ENCODE data around the gene ANKRD44. TPM values are rescaled to one million over a fixed set of nuclear protein-coding genes. Genes with fewer than 3 reads are reported as not detected.

Gene ANKRD44
- total RNA-seq, 1 experiment from 2014 or later, result 7.8 TPM

GRCh38 chr2:197268786-197269584 is 41.6 kb downstream of the ANKRD44 start:
- Histone ChIP-seq H3K4me3 (ENCODE audit: low read depth in 2 of 2, low read length in 2 of 2) (no peak overlapping the region), H3K9me3 (ENCODE audit: control insufficient read depth, insufficient read depth, low read depth, low read length) (no peaks in the 10 kb centered on the region), H3K27ac (ENCODE audit: low read length) (no peak overlapping the region), H3K36me3 (ENCODE audit: control insufficient read depth, insufficient read depth, low read length) (no peaks in the 10 kb centered on the region), H3K4me1 (ENCODE audit: control insufficient read depth, insufficient read depth, low read length) (no peaks in the 10 kb centered on the region; the same call in 1 of the 2 replicates), H3K27me3 (ENCODE audit: control insufficient read depth, insufficient read depth, low read length) (no peaks in the 10 kb centered on the region)
- TF ChIP-seq POLR2AphosphoS5 (IDR thresholded peaks at IDR 0.05; ENCODE audit: low read depth, low read length) (no peak), SIN3A (IDR thresholded peaks at IDR 0.05; ENCODE audit: borderline replicate concordance, insufficient read depth, low read depth, low read length) (no peak), REST (IDR thresholded peaks at IDR 0.05; ENCODE audit: insufficient read depth in 1 of 2, low read depth in 2 of 2, low read length in 1 of 2) (no peak), TCF7L2 (IDR thresholded peaks at IDR 0.05; ENCODE audit: low read depth, low read length) (no peak), CTCF (IDR thresholded peaks at IDR 0.05) (no peak)
- in situ Hi-C loops (cut with HindIII; ENCODE audit: low pct_unique_long_range_greater_than_20kb, low sequenced_read_pairs), result no loop called here
- CTCF ChIA-PET, result no interaction called here
- intact Hi-C loops (cut with micrococcal nuclease; ENCODE audit: unreplicated experiment), result no loop called here
- BruUV-seq (replicated peaks), result no TSS peak
- POLR2A ChIA-PET, result no interaction called here
- ATAC-seq (no peak), DNase-seq (ENCODE audit: low read depth, low spot score) (no peak)

- in situ Hi-C loops (cut with HindIII; ENCODE audit: low pct_unique_long_range_greater_than_20kb, low sequenced_read_pairs) (no loop called here), intact Hi-C loops (cut with micrococcal nuclease; ENCODE audit: unreplicated experiment) (no loop called here)
- no peak overlapping the region for H3K4me3 ChIP-seq (ENCODE audit: low read depth in 2 of 2, low read length in 2 of 2)
- no peak for DNase-seq (ENCODE audit: low read depth, low spot score)
- no peaks in the 10 kb centered on the region for H3K4me1 ChIP-seq (ENCODE audit: control insufficient read depth, insufficient read depth, low read length)
- no TSS peak for BruUV-seq (replicated peaks)
- TF ChIP-seq SIN3A (IDR thresholded peaks at IDR 0.05; ENCODE audit: borderline replicate concordance, insufficient read depth, low read depth, low read length) (no peak), REST (IDR thresholded peaks at IDR 0.05; ENCODE audit: insufficient read depth in 1 of 2, low read depth in 2 of 2, low read length in 1 of 2) (no peak), CTCF (IDR thresholded peaks at IDR 0.05) (no peak)
- H3K9me3 ChIP-seq (ENCODE audit: control insufficient read depth, insufficient read depth, low read depth, low read length), result no peaks in the 10 kb centered on the region
- no peak overlapping the region for H3K27ac ChIP-seq (ENCODE audit: low read length)
- H3K27me3 ChIP-seq (ENCODE audit: control insufficient read depth, insufficient read depth, low read length), result no peaks in the 10 kb centered on the region
- POLR2A ChIA-PET, result no interaction called here
- CTCF ChIA-PET, result no interaction called here
- no peak for ATAC-seq
- no peaks in the 10 kb centered on the region for H3K36me3 ChIP-seq (ENCODE audit: control insufficient read depth, insufficient read depth, low read length)
These were observed 44.1 kb downstream of the ANKRD44 start for GRCh38 chr2:197266477-197266876.
